Suppressor macrophage treated with lipopolysaccharide for 4 hours (primary cell): ENCODE results near the gene ELOVL1.
A peak's percentile ranks its signal among the peaks of the same experiment; 100 is the strongest.
"Not testable (repeated sequence)": the region's sequence is repeated elsewhere in the genome, so short reads cannot be mapped to it uniquely, and the experiment has no call there.

Experiments used
- DNase-seq: peaks from one replicate; pipeline ENCODE4 v3.0.0-alpha.2; 2020

Gene ELOVL1

GRCh38 chr1:43367904-43368645 lies at the start of gene ELOVL1:
Gene ELOVL1, minus strand, starts transcription at chr1:43368011. Its CDS starts 2,402 bp downstream, at chr1:43365609.
- peak; percentile 97 for DNase-seq

GRCh38 chr1:43415901-43416300 lies 48.1 kb upstream of the ELOVL1 start:
- no peak for DNase-seq

GRCh38 chr1:43414634-43415223 lies 46.9 kb upstream of the ELOVL1 start:
- DNase-seq, result peak; percentile 74

DNA sequence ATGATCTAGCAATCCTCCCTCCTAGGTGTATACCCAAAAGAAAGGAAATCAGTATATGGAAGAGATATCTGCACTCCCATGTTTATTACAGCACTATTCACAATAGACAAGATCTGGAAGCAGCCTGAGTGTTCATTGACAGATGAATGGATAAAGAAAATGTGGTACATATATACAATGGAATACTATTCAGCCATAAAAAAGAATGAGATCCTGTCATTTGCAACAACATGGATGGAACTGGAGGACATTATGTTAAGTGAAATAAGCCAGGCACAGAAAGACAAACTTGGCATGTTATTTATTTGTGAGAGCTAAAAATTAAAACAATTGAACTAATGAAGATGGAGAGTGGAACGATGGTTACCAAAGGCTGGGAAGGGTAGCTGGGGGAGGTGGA lies 45.6 kb upstream of the ELOVL1 start:
- not testable (repeated sequence) for DNase-seq

- DNase-seq, result no peak
Measured at GRCh38 chr1:43410571-43410970, 42.8 kb upstream of the ELOVL1 start.

GRCh38 chr1:43405876-43406234 lies 38.0 kb upstream of the ELOVL1 start:
- DNase-seq, result no peak

DNA sequence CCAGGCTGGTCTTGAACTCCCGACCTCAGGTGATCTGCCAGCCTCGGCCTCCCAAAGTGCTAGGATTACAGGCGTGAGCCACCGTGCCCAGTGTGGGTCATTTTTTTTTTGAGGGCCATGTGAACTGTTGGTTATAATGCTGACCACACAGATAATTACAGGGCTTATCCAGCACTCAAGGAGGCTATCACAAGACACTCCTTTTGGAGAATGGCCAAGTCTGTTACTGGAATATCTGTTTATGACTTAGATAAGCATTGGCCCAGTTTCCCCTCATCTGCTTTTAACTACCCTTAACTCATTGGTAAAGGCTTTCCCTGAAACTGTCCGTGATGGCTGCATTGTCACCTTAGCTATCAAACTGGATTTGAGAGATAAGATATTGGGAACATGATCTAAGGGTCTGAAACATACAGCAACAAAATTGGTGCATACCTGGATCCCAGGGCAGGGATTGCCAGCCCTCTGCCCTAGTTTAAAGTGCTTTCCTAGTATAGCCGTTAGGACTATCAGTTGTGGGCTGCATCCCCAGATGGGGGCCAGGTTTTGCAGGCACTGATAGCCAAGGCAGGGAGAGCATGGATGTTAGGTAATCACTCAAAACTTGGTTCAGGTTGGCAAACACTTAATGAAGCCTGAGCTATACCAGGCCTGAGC lies 37.5 kb upstream of the ELOVL1 start:
- DNase-seq, result no peak

DNA sequence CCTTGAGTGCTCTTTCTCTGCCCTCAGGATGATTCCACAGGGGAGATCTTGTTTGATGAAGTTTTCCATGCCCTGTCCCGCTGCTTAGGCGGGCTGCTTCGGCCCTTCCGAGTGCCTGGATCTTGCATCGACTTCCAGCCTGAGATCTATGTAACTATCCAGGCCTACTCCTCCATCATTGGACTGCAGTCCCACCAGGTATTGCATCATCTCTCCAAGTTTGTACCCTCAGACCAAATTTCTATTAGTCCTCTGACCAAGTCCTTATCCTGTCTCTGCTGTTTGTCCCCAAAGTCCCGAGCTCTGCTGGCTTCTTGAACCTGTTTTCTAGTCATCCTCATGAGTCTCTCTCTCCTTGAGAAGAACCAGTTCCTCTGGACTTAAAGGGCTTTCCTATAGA lies 36.5 kb upstream of the ELOVL1 start:
- no peak for DNase-seq

GRCh38 chr1:43402089-43402865 lies 34.5 kb upstream of the ELOVL1 start:
- no peak for DNase-seq

DNA sequence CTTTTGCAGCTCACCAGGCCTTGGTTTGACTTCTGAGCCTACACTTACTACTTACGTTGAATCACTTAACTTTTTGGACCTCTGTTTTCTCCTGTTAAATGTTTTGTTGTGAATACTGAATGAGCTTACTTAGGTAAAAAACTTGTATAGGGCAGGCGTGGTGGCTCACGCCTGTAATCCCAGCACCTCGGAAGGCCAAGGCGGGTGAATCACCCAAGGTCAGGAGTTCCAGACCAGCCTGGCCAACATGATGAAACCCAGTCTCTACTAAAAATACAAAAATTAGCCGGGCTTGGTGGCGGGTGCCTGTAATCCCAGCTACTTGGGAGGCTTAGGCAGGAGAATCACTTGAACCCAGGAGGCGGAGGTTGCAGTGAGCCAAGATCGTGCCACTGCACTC lies 32.6 kb upstream of the ELOVL1 start:
- DNase-seq, result not testable (repeated sequence)

GRCh38 chr1:43398227-43398626 lies 30.4 kb upstream of the ELOVL1 start:
- no peak for DNase-seq

GRCh38 chr1:43396059-43396458 lies 28.2 kb upstream of the ELOVL1 start:
- no peak for DNase-seq

GRCh38 chr1:43395523-43395922 lies 27.7 kb upstream of the ELOVL1 start:
- DNase-seq, result no peak

DNA sequence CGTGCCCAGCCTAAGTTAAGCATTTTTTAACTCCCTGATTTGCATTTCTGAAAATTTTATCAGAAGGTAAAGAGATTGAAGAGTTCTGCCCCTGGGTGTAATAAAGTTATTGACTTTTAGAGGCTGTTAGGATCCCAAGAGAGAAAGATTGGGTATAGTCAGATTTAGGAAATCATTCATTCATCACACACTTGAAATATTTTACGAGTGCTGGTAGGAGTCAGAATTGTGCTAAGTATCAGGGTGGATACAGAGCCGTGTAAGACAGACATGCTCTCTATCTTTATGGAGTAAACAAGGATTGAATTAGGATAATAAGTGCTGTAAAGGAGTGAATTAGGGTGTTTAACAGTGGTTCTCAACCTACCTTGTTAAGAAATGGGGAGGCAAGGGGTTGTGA lies 24.9 kb upstream of the ELOVL1 start:
- no peak for DNase-seq

DNA sequence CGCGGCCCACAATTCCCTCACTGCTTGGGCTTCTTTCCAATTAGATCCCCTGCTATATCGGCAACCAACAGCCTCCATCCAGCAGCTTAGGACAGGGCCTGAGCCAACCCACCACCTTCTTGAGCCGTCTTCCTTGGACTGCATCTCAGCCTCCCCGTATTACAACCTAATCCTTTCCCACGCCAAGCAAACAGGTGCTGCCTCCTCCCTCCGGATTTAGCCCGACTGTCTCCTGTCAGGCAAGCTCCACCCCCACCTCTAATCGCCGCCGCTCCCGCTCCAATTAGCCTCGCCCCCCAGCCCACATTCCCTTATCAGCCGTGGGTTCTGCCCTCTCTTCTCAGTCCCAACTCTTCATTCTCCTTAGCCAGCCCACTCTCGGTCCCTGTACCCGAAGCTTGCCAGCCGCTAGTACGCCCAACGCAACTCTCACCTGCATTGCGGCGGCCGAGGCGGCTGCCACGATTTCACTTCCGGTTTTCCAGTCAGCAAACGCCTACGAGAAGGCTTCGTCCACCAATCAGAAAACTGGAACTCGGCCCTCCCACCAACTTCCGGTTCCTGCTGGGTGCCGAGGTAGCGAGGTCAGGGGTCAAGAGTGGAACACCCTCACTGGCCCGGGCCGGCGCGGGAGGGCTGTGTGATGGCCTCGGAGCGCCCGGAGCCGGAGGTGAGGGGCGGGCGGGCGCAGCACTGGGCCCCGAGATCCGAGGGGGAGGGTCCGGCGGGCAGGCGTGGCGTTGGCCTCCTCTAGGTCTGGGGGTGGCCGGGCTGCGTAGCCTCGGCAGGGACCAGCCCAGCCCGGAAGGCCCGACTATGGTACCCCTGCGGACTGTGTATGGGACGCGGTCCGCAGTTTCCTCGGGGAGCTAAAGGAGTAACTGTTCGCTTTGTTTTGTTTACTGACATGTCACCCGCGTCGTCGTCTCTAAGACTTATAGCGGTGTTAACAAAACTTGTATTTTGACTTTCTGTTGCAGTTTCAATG lies 21.8 kb upstream of the ELOVL1 start, which contains the start of the genes MED8 and SZT2:
Gene MED8 (minus strand): TSS at position 475 of the 988 bp plus-strand sequence. CDS start 36 bp downstream, at position 439.
Gene SZT2 (plus strand): TSS at position 574 of the 988 bp plus-strand sequence. CDS start 70 bp downstream, at position 644.
- DNase-seq, result peak; percentile 97

GRCh38 chr1:43388613-43389012 lies 20.8 kb upstream of the ELOVL1 start:
- no peak for DNase-seq

DNA sequence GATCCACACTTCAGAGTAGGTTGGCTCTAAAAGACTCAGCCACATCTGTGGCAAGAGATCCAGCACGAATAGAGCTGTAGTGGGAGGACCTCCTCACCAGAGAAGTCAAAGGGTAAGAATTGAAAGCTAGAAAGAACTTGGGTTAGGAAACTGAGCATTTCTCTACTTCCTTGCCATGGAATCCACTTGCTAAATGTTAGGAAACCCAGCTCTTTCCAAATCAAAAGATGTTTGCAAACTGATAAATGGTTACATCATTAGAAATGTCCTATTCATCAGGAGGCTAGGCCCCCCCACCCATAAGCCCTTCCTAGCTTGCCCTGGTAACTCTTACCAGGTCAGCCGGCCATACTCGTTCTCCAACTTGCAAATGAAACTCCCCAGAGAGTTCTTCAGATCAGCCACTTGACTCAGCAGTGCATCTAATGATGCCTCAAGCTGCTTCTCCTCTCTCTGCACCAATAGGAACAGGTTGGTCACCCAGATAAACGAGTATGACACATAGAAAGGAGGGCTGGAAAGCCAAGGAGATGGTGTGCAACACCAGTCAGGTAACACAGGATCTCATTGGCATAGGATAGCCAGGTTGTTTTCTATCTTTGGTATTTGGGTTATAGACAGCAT lies 20.3 kb upstream of the ELOVL1 start:
- DNase-seq, result peak; percentile 43

DNA sequence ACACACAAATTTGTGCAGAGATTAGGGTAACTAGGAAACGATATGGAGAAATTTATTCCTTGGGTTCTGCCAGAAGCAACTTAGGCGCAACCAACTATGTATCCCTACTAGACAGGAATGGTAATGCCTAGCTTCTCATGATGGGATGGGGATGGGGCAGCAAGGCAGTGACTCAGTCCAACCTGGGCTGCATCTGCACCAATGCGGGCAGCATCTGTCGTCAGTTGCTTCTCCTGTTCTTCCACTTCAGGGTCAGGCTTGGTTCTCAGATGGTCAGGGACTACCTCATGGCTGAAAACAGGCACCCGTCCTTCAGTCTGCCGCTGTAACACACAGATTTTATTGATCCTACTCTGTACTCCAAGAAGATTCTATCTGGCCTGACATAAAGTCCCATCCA lies 18.9 kb upstream of the ELOVL1 start:
- DNase-seq, result no peak

DNA sequence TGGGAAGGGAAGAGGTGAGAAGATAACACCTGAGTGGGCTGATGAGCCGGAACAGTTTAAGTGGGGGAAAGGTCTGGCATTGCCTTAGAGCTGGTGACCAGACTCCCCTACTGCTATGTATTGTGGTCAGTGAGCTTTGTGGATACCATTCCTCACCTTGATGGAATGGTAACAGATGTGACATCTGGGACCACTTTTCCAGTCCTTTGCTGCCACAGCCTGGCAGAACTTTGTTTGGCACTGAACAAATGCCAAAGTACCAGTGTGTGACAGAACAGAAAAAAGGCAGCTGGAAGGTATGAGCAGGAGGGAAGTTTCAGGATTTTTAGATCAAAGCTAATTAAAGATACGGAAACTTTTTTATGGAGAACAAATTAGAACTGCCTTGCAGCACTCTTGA lies 15.6 kb upstream of the ELOVL1 start:
- no peak for DNase-seq

- DNase-seq, result no peak
Measured at GRCh38 chr1:43382027-43382779, 14.4 kb upstream of the ELOVL1 start.

- DNase-seq, result peak; percentile 90
Measured at GRCh38 chr1:43381612-43382011, 13.8 kb upstream of the ELOVL1 start.
